Testis (tissue), 3 donors: Measurements from ENCODE around the gene PLCB1. TPM values are rescaled to one million over a fixed set of nuclear protein-coding genes. Genes with fewer than 3 reads are reported as not detected.

Experiments used
- DNase-seq: peaks from one replicate; pipeline ENCODE4 v3.0.0-alpha.2; 2019
- H3K27ac ChIP-seq, 2 donors: fragments of 200-600 bp; sonication (generic); one replicate each; pipeline ENCODE4 v1.5.1; 2019
- H3K27me3 ChIP-seq: fragments of 200-600 bp; sonication (generic); one replicate; pipeline ENCODE4 v1.5.1; 2019
- H3K36me3 ChIP-seq: fragments of 200-600 bp; sonication (generic); one replicate; pipeline ENCODE4 v1.5.1; 2017; ENCODE audit warnings: low read depth; ENCODE audit errors: missing control alignments
- H3K4me1 ChIP-seq: fragments of 200-600 bp; sonication (generic); one replicate; pipeline ENCODE4 v1.5.1; 2019
- H3K4me3 ChIP-seq, 2 donors: fragments of 200-600 bp; sonication (generic); one replicate each; pipeline ENCODE4 v1.5.1; 2017 to 2019
- H3K9me3 ChIP-seq: fragments of 200-600 bp; sonication (generic); one replicate; pipeline ENCODE4 v1.5.1; 2017
- CTCF ChIP-seq, 3 experiments: fragments of 450-650 bp in 2 of 3; fragments of 200-600 bp in 1 of 3; sonication (generic) in 1 of 3; IDR thresholded peaks; one replicate each; pipeline ENCODE4 v1.5.1; 2016 to 2019; ENCODE audit warnings: antibody characterized with exemption in 3 of 3, mild to moderate bottlenecking in 2 of 3, moderate library complexity in 1 of 3
- POLR2A ChIP-seq: fragments of 450-650 bp; IDR thresholded peaks from one replicate; pipeline ENCODE4 v1.6.1; 2017; ENCODE audit warnings: antibody characterized with exemption, mild to moderate bottlenecking, moderate library complexity
- WGBS, 2 donors: methylation state at CpG; one replicate each; pipeline ENCODE4 v1.1.5; 2018; 5-methylcytosine and 5-hydroxymethylcytosine counted together
- intact Hi-C: fragments of 100-400 bp; cut with DNase I; formaldehyde crosslinking; loops from one replicate; pipeline ENCODE4 v1.15.1; 2023; ENCODE audit warnings: low total_unique reads
- polyA plus RNA-seq: library from polyadenylated mRNA; stranded (reverse); fragments of 350-450 nt; fragmentation: Illumina TruSeq; extraction: RNeasy Lipid Tissue Mini Kit (QIAGEN cat#74804); gene quantifications from one replicate; pipeline ENCODE4 v1.2.3, GENCODE V29; 2014; ENCODE audit warnings: low read depth, low replicate concordance; ENCODE audit not compliant: insufficient read depth
- total RNA-seq, 2 donors: library from RNA; depleted of rRNA; stranded (reverse); fragments of >200 nt; gene quantifications; one replicate each; pipeline ENCODE4 v1.2.3, GENCODE V29; 2016

The PLCB1 gene
- total and polyA plus RNA-seq, 3 donors from 2014 or later, result 3.1 to 9.8 (median 8.2) TPM

- no peaks in the 10 kb centered on the region for H3K27me3 ChIP-seq
- 83 to 90% methylated on average over 1 of the region's 1 CpG for WGBS, 2 donors
- TF ChIP-seq CTCF (IDR thresholded peaks at IDR 0.05), result no peak
- TF ChIP-seq POLR2A, result no peak
- no peaks in the 10 kb centered on the region for H3K36me3 ChIP-seq
- H3K4me3 ChIP-seq, result no peak overlapping the region
- no peaks in the 10 kb centered on the region for H3K9me3 ChIP-seq
- no peaks in the 10 kb centered on the region for H3K4me1 ChIP-seq
- DNase-seq, result no peak
- intact Hi-C loops, result no loop called here
- H3K27ac ChIP-seq, result no peak overlapping the region
Measured at GRCh38 chr20:8557711-8558110, 425.6 kb downstream of the PLCB1 start.

DNA sequence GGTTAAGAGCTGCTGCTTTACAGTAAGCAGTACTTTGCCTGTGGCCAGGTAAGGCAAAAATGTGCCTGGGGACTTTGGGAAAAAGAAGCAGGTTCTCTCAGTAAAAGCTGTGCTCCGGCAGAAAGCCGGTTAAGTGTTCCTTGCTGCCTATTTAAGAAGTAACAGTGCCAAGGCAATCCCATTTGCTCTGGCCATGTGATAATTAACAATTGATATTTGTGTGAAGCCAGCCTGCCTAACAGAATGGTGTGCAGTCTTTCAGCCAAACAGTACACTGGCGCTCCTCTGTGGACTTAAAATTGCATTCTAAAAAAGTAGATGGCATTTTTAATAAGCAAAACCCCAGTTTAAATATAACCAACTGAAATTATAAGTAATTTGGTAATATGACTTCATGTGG is 430.3 kb downstream of the PLCB1 start:
- Histone ChIP-seq H3K4me3 (no peak overlapping the region), H3K36me3 (no peaks in the 10 kb centered on the region), H3K27ac (no peak overlapping the region), H3K4me1 (no peaks in the 10 kb centered on the region), H3K9me3 (no peaks in the 10 kb centered on the region), H3K27me3 (no peaks in the 10 kb centered on the region)
- no peak for DNase-seq
- intact Hi-C loops, result no loop called here
- no peak for TF ChIP-seq POLR2A
- WGBS, 2 donors, result 98% methylated on average over 3 of the region's 3 CpGs

DNA sequence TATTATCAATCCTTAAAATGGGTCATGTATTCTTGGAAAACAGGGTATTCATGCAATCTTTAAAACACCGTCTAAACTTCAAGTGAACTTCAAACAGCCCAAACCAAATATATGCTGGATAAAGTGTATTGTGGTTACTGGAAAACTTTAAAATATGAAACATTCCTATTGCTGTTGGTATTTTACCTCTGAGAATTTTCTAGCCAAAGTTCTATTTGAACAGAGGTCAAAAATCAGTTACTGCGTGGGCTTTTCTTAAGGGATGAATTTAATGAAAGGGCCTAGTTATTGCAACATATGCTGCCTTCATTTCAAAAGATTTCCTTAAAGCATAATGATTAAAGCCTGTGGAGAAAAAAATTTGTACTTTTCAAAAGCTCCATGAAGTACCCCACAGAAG is 436.0 kb downstream of the PLCB1 start:
- no peak for DNase-seq
- intact Hi-C loops, result no loop called here
- Histone ChIP-seq H3K27me3 (no peaks in the 10 kb centered on the region), H3K4me1 (no peaks in the 10 kb centered on the region), H3K4me3 (no peak overlapping the region), H3K27ac (no peak overlapping the region), H3K36me3 (no peaks in the 10 kb centered on the region), H3K9me3 (no peaks in the 10 kb centered on the region)
- TF ChIP-seq CTCF (IDR thresholded peaks at IDR 0.05) (no peak), POLR2A (no peak)
- 87 to 94% methylated on average over 2 of the region's 2 CpGs for WGBS, 2 donors

DNA sequence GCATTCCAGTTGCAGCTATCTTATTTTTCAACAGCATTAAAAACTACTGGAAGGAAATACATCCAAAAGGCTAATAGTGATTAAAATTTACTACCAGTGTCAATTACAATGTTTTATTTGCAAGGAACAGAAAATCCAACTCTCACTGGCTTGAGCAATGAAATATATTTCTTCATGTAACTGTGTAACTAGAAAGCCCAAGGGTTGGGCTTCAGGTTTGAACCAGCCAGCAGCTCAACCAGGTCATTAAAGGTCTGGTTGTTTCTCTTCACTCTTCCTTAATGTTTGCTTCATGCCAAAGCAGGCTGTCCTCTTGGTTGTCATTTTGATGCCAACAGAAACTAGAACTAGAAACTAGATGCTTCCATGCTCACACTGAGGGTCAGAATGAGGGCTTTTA is 437.7 kb downstream of the PLCB1 start:
- no peaks in the 10 kb centered on the region for H3K36me3 ChIP-seq
- intact Hi-C loops, result no loop called here
- no peak overlapping the region for H3K4me3 ChIP-seq
- no peaks in the 10 kb centered on the region for H3K27me3 ChIP-seq
- DNase-seq, result no peak
- no peak overlapping the region for H3K27ac ChIP-seq
- TF ChIP-seq POLR2A (no peak), CTCF (IDR thresholded peaks at IDR 0.05) (no peak)
- no peaks in the 10 kb centered on the region for H3K9me3 ChIP-seq
- no peaks in the 10 kb centered on the region for H3K4me1 ChIP-seq

DNA sequence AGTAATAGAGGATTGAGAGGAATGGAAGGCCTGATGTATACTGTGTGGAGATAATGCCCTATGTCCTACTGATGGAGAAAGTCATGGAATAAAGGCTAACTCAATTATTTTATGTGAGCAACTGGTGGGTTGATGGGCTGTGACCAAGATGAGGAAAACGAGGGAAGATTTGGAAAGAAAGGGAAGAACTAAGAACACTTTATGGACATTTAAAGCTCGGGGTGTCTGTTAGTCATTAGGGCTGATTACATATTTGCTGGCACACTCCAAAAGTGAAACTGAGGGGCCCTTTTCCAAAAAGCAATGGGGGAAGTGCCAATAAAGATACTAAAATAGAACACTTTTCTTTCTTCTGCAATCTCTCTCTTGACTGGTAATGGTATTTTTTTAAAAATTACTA is 439.5 kb downstream of the PLCB1 start:
- DNase-seq, result no peak
- H3K9me3 ChIP-seq, result no peaks in the 10 kb centered on the region
- H3K27me3 ChIP-seq, result no peaks in the 10 kb centered on the region
- no peak overlapping the region for H3K27ac ChIP-seq
- H3K4me1 ChIP-seq, result no peaks in the 10 kb centered on the region
- H3K4me3 ChIP-seq, result no peak overlapping the region
- TF ChIP-seq CTCF (IDR thresholded peaks at IDR 0.05) (no peak), POLR2A (no peak)
- H3K36me3 ChIP-seq, result no peaks in the 10 kb centered on the region
- intact Hi-C loops, result no loop called here
- 64 to 67% methylated on average over 2 of the region's 2 CpGs for WGBS, 2 donors
